ENCODE data around the gene ANTXRL.
A peak's percentile ranks its signal among the peaks of the same experiment; 100 is the strongest.
"Not testable (repeated sequence)": the region's sequence is repeated elsewhere in the genome, so short reads cannot be mapped to it uniquely, and the experiment has no call there.

ANTXRL gene

GRCh38 chr10:46277840-46278239 lies 9.0 kb upstream of the ANTXRL start:
- no peak for DNase-seq

GRCh38 chr10:46282421-46282831 lies 4.4 kb upstream of the ANTXRL start:
- not testable (repeated sequence) for DNase-seq

DNA sequence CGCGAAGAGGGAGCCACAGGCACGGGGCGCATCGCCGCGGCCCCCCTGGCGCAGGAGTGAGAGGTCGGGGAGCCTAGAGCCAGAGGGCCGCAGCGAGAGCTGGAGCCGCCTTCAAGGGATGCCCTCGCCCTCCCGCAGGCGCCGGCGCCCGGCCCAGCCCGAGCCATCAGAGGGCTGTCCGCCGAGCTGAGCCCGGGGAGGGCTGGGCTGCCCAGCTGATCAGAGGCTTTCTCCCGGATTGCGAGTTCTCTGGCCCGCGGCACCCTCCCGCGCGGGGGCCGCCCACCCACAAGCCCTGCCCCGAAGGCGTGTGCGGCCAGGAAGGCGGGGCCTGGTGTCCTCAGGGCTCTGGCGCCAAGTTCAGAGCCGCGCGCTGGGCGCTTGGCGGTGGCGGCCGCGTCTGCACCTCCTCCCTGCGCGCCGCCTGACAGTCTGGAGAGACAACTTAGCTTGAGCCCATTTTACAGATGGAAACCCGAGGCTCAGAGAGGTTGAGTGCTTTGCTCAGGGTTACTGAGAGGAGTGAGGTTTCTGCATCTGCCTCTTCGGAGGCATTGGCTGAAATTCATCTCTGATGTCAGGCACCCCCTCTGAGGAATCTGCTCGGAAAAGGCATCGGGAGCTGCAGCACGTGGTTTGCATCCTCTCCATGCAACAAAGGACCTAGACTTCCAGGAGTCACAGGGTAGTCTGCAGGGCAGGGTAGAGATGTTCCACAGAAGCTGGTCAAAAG lies 3.8 kb upstream of the ANTXRL start:
- DNase-seq: peak; percentile 60

DNA sequence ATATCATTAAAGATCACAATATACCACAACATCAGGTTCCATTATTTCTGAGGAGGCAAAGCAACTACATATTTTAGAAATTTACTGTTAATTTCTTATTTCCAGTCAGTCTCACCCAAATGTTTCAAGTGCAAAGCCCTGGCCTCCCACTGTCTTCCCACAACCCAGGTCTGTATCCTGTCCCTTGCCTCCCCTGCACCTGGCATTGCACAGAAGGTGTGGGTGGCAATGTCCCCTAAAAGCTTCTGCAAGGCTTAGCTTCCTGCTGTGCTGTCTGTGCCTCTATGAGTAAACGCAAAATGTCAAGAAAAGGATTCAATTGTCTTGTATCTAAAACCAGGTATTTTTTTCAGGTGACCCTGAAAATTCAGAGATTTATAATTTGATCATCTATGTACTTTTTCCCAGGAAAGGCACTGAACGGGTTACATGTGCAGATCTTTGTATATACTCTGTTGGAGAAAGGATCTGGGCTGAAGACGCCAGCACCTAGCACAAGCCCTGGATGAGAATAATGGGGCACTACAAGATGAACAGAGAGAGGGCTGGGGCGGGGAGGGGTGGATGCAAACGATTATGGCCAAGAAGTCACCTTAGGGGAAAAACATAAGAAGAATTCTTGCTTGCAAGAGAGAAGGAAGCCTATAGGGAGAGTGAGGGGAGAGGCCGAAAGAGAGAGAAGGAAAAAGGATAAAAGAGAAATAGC lies 3.1 kb upstream of the ANTXRL start:
- no peak for DNase-seq

DNA sequence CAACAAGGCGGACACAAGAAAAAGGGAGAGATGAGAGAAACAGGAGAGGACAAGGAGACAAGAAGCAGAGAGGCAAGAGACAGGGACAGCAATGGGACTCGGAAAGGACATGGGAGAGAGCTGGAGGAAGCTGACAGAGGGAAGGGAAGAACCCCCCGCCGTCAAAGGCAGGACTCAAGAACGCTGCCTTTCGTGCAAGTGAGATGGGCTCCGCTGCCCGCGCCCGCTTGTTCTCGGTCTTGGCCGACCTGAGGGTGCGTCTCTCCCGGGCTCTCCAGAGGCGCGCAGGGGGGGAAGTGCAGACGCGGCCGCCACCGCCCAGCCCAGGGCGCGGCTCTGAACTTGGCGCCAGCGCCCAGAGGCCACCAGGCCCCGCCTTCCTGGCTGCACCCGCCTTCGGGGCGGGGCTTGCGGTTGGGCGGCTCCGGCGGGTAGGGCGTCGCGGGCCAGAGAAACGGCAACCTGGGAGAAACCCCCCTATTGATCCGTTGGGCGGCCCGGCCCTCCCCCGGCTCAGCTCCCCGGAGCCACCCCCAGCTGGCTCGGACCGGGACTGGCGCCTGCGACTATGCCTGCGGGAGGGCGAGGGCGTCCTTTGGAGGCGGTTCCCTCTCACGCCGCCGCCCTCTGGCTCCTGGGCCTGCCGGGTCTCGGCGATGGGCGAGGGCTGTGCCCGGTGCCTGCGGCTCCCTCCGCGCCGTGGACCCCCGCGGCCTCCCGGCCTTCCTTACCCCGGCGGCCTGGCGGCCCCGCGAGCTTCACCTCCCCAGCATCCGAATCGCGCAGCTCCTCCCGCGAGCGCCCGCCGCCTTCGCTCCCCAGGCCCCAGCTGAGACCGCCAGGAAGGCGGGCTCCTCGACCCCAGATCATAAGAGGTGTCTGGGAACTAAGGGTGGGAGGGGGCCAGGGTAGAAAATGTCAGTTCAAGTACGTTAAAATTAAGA lies 2.2 kb upstream of the ANTXRL start:
- peak; percentile 71 for DNase-seq

GRCh38 chr10:46285300-46285699 lies 1.5 kb upstream of the ANTXRL start:
- DNase-seq: no peak

DNA sequence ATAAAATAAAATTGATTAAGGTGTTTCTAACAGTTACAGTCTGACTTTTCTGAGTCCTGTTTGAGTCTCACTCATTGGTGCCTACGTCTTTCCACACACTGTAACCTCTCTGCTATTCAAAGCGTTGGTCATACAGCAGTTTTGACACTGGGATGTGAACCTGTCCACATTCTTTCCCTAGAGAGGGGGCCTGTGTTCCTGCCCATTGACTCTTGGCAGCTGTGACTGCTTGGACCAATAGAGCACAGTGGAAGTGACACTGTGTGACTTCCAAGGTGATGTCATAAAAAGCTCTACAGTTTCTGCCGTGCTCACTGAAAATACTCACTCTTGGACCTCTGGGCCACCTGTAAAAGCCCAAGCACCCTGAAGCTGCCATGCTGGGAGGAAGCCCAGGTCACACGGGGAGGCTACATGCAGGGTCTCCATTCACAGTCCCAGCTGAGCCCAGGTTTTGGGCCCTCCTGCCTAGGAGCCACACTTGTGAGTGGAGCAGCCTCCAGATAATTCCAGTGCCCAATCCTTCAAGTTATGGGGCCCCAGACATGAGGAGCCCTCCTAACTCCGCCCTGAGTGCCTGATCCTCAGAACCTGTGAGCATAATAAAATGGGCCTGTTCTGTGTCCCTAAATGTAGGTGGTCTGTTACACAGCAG lies 704 bp upstream of the ANTXRL start:
- DNase-seq: no peak

DNA sequence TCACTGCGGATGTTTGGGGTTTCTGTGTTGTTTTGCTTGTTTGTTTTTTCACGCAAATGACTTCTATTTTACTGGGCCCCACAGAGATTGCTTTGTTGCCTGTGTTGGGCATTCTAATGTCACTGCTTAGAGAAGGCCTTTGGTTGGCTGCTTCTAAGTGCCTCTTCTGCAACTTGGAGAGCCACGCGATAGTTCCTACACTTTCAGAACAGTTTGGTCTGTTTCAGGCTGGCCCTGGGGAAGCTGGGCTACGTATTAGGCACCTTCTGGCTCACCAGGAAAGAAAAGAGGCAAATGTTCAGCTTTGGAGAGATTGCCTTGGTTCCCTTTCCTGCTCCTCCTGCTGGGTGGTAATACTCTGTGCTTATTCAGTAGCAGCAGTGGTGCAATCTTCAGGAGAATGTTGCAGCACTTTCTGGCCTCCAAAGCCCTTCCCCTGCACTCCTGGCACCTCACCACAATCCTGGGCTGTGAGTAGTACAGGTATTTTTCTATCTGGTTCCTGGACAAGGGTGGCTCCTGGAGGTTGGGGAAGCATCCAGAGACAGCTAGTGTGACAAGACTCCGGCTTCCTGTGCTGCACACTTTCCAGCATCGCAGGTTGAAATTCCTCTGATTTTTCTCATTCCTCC lies 1.2 kb downstream of the ANTXRL start:
- DNase-seq: no peak

- DNase-seq: no peak
These were observed 1.9 kb downstream of the ANTXRL start for GRCh38 chr10:46288601-46289206.

DNA sequence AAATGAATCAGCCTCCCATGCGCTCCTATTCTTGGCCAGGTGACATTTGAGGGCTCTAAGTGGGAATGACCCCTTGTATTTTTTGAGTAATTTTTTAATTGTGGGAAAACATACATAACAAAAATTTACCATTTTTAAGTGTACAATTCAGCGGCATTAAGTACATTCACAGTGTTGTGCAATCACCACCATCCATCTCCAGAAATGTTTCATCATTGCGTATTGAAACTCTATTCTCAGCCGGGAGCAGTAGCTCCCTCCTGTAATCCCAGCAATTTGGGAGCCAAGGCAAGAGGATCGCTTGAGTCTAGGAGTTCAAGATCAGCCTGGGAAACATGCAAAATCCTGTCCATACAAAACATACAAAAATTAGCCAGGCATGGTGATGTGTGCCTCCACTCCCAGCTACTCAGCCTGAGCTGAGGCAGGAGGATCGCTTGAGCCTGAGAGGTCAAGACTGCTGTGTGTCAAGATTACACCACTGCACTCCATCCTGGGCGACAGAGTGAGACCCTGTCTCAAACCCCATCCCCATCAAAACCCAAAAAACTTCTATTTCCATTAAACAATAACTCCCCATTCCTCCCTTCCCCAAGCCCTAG lies 2.5 kb downstream of the ANTXRL start:
- DNase-seq: no peak

GRCh38 chr10:46290101-46290886 lies 3.5 kb downstream of the ANTXRL start:
- DNase-seq: no peak

GRCh38 chr10:46291817-46292572 lies 5.2 kb downstream of the ANTXRL start:
- no peak for DNase-seq

DNA sequence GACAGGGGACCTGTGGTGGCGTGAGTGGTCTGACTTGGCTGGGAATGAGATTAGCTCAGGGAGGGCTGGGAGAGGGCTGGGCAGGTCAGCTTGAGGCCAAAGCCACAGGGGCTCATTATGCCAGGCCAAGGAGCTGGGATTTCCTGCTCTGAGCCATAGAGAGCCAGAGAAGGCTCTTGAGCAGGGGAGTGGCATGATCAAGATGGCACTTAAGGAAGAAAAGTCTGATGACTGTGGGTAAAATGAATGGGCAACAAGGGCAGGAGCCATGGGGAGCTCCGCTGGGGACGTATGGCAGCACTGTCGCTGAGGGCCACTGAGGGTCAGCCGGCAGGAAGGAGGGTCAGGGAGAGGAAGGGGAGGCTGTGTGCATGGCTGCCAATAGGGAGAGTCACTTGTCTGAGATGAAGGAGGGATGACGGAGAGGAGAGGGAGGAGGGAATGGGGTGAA lies 5.8 kb downstream of the ANTXRL start:
- no peak for DNase-seq

DNA sequence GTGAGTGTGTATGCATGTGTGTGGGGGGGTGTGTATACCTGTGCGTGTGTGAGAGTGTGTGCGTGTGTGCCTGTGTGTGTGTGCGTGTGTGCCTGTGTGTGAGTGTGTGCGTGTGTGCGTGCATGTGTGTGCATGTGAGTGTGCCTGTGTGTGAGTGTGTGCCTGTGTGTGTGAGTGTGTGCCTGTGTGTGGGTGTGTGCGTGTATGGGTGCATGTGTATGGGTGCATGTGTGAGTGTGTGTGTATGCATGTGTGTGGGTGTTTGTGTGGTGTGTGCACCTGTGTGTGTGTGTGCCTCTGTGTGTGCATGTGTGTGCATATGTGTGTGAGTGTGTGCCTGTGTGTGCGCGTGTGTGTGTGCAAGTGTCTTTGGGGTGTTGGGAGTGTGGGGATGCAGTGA lies 6.4 kb downstream of the ANTXRL start:
- no peak for DNase-seq

DNA sequence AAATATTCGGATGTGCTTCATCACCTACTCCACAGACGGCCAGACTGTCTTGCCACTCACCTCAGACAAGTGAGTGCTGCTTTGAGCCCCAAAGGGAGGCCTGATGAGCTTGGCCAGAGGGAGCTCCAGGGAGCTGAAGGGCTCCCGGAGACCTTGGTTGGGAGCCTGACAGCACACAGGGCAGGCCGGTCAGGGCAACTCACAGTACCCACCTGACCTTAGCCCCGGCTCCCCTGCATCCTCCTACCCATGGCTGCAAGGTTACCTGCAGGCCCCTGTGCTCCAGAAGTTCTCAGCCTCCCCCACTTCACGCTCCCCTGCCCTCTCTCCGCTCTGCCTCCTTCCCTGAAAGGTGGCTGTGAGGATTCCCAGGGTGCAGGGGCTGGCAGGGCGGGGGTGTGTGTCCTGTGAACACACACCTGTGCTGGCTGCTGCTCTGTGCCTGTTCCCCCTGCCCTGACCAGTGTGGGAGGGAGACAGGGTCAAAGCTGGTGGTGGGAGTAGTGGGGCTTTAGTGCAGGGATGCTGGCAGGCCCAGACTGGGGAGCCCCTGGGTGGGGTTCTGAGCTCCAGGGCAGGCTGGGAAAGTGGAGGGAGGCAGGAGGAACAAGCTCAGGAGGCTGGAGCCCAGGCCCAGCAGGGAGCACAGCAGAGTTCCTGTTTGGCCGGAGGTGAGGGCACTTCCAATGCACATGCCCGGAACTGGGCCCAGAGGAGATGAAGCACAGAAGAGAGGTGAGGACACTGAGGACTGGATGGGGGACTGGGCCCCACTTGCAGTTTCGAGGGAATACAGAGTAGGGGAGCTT lies 7.2 kb downstream of the ANTXRL start:
- no peak for DNase-seq

DNA sequence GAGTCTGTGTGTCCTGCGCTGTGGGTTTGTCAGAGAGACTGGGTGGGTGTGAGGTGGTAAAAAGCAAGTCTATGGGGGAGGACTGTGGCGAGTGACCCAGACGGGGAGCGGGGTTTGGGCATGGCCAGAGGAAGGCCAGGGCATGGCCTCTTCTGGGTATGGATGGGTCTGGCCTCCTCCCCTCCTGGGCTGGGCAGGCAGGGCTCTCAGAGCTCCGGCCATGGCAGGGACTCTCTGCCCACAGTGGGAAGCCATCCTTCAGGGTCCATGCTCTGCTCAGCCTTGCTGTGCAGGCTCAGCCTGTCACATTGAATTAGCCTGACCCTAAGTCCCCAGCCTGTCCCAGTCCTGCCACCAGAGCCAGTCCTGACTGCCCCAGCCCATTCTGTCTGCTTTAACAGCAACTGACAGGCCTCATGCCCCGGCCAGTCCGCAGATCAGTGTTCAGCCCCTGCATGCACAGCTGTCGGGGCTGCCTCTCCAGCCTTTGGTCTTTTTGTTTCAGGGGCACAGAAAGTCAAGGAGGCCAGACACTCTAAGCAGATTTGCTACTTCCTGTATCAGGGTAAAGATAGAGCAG lies 7.9 kb downstream of the ANTXRL start:
- DNase-seq: no peak

DNA sequence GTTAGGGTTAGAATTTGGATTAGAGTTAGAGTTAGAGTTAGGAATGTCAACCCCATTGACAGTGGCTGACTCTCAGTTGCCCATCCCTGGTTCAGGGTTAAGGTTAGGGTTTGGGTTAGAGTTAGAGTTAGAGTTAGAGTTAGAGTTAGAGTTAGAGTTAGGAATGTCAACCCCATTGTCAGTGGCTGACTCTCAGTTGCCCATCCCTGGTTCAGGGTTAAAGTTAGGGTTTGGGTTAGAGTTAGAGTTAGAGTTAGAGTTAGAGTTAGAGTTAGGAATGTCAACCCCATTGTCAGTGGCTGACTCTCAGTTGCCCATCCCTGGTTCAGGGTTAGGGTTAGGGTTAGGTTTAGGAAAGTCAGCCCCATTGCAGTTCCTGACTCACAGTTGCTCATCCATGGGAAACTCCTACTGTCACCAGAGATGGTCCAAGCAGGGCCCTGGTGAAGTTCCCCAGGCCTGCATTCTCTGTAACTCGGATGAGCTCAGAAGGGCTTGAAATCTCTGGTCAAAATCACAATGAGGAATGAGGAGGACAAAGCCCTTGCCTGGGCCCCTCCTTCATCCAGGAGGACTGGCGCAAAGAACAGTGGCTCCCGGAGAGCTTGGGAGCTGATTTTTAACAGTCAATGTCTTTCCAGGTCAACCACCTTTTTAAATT lies 8.7 kb downstream of the ANTXRL start:
- not testable (repeated sequence) for DNase-seq

- not testable (repeated sequence) for DNase-seq
These were observed 9.3 kb downstream of the ANTXRL start for GRCh38 chr10:46296086-46296485.
